HTR-8/SVneo (cell line): Measurements from ENCODE around the gene SYT12.

Source experiments
- DNase-seq: peaks from one replicate; pipeline ENCODE4 v3.0.0; 2011; ENCODE audit warnings: low spot score, mixed read lengths; ENCODE audit not compliant: insufficient read length
- FAIRE-seq: peaks from 2 replicates; lab custom pipeline; 2011; peaks lifted over from hg19 to GRCh38; lab: Jason Lieb, UNC

SYT12 gene

DNA sequence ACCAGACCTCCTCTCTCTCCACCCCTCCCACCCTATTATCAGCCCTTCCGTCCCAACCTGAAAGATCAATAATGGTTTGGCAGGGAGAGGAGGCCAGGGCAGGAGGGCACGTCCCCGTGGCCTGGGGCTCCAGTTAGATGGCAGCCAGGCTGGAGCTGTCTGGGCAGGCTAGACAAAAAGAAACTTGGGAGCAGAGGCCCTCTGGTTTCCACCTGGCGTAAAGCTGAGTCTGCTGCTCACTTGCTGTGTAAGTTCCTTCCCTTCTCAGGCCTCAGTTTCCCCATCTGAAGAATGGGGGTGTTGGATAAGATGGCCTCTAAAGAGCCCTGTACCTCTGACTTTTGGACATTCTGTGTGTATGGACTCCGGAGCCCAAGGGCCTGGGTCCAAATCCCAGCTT, 30.0 kb downstream of the SYT12 start:
- DNase-seq = no peak
- FAIRE-seq = no peak

DNA sequence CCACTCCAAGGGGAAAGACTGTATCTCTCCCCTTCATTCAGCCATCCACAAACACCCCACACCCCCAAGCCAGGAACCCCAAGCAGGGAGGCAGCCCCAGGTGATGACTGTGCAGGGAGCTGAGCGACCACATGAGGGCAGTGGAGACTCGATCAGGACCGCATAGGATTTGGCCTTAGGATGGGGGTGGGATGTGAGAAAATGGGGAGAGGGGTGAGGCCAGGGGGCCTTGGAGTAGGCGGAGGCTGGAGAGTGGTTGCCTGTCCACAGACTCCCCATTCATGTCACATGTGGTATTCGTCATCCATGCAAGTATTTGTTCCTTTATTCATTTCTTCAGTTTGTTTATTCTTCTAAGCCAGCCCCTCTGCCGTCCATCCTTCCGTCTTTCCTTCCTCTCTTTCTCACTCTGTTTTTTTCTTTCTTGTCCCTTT, 31.0 kb downstream of the SYT12 start:
- DNase-seq (peak; percentile 81), FAIRE-seq (peak; percentile 82)

DNA sequence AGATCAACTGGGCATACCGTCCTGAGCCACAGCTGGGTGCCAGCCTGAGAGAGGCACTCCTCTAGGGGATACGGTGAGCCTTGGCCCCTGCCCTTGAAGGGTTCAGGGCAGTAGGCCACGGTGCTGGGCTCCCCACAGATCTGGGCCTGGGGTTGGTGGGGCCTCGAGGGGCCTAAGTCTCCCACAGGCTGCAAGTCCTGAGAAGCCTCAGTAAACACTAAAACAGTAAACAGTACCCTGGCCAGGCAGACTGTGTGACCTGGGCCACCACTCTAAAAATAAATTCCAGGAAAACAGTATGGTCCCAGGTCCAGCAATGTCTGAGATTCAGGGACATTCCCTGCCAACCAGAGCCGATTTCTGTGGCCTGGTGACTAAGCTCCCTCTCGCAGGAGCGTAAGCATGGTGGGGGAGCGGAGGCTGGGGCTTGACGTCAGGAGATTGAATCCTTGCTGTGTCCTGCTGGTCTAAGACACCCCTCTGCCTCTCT, 31.5 kb downstream of the SYT12 start:
- DNase-seq (no peak), FAIRE-seq (no peak)

DNA sequence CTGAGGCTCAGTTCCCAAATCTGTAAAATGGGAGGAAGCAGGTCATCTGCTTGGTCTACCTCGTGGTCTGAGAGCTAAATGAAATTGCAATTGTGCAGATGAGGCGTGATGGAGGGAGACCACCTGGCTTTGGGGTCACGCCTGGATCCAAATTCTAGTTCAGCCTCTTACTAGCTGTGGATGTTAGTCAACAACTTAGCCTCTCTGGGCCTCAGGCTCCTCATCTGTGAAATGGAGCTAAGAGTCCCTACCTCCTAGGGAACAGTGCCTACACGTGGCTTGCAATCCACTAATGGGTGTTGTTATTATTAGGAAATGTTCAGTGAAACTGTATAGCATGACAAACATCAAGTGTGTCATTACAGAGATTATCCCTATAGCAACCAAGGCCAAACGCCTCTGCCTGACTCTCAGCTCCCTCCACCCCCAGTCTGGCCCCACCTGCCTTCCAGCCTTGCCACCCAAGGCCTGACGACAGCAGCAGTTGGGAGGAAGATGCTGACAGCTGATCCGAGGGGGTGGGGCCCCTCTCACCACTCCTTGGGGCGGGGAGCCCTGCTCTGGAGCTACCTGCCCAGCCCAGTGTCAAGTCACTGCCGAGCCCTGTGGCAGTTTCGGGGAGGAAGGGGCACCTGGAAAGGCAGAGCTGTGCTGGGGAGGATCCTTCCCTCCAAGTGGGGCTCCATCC, 32.0 kb downstream of the SYT12 start:
- FAIRE-seq (peak; percentile 62), DNase-seq (peak; percentile 59)

DNA sequence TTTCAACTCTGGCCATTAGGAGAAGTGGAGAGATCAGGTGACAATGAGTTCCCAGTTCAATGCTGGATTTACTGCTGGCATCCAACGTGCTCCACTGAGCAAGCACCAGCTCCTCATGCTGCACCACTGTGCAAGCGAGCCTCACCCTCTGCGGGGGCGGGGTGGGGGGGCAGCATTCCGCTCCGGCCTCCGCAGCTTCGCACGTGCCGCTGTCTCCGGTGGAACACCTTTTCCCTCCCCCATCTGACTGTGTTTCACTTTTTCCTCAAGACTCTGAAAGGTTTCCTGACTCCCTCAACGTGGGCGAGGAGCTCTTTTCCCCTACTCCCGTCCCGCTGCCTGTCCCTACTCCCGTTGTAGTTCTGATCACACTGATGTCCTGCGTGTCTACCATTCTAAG, 32.9 kb downstream of the SYT12 start:
- DNase-seq = no peak
- no peak for FAIRE-seq

DNA sequence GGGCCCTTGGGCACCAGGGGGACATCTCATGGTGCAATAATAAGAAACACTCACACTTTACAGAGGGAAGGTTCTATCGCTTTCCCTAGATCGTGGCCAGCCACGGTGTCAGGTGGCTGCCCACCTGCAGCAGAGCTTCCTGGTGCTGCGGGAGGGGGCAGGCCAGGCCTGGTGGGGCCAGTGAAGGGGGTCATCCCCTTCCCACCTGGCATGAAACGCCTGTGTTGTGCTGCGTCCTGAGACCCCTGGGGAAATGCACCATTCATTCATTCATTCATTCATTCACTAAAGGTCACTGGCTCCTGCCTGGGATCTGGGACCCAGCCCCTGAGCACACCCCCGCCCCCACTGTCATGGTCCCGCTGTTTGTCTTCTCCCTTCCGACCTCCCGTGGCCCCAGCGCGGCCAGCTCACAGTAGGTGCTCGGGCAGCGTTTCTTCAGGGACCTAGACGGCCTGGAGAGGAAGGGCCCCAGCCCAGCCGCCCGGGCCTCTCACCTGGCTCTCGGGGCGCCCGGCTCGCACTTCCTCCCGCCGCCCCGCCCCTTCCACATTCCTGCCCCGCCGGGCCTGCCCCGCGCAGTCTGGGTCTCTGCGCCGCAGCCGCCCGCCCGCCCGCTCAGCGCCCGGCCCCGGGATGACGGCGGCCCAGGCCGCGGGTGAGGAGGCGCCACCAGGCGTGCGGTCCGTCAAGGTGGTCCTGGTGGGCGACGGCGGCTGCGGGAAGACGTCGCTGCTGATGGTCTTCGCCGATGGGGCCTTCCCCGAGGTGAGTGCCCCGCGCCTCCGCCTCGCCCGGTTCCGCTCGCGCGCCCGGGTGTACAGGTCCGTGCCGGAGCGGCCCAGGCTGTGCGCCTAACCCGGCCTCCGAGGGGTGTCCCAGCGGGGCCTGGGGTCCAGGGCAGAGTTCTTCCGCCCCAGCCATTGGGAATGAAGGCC, 33.6 kb downstream of the SYT12 start, which contains the start of gene RHOD:
Gene RHOD (plus strand): TSS at position 581 of the 938 bp plus-strand sequence. CDS start 56 bp downstream, at position 637.
- no peak for DNase-seq

DNA sequence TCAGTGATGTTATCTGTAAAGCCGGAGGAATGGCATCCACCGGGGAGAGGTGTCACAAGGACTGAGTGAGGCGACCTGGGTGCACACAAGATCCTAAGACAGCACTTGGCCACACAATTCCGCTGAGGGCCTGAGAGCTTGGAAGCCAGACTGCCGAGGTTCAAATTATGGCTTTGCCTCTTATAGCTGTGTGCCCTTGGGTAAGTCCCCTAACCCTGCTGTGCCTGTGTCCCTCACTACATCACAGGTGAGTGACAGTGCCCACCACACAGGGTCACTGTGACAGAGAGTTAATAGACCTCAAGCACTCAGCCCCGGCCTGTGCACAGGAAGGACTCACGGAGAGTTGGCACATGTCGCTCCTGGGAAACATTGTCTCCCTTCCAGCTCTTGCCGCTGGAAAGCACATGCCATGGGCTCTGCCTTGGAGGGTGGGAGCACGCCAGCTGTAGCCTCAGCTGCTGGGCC, 34.3 kb downstream of the SYT12 start:
- FAIRE-seq = no peak

More for the DNA sequence above, 33.6 kb downstream of the SYT12 start, which contains the start of gene RHOD:
- FAIRE-seq = no peak

DNA sequence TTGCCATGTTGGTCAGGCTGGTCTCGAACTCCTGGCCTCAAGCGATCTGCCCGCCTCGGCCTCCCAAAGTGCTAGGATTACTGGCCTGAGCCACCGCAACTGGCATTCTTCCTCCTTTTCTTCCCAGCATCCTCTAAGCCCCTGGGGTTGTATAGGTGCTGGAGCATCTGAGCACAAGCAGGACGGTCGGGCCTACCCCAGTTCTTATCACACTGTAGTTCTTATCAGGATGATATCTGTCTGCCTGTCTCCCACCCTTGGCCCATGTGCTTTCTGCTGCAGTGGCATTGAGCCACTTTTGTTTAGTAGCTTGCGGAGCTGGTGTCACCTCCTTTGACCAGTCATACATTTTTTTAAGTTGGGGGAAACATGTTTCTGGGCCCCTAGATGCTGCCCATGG, 35.6 kb downstream of the SYT12 start:
- FAIRE-seq (no peak), DNase-seq (no peak)

More for the DNA sequence above, 34.3 kb downstream of the SYT12 start:
- DNase-seq = no peak

DNA sequence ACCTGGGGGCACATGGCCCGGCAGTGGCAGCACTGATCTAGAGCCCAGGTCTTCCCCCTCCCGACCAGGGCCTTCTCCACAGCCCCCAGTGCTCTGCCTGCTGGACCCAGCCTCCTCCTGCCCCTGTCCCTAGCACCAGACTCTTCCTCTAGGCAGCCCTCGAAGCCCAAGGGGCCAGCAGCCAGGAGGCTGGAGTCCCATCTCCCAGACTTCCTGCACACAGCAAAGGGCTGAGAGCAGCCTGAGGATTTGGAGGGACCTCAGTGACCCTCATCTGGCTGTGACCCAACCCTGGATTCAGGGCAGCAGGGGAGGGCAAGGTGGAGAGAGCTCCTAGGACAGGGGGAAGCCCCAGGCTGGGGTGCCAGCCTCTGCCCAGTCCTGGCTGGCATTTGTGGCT, 36.7 kb downstream of the SYT12 start:
- no peak for FAIRE-seq
- no peak for DNase-seq

DNA sequence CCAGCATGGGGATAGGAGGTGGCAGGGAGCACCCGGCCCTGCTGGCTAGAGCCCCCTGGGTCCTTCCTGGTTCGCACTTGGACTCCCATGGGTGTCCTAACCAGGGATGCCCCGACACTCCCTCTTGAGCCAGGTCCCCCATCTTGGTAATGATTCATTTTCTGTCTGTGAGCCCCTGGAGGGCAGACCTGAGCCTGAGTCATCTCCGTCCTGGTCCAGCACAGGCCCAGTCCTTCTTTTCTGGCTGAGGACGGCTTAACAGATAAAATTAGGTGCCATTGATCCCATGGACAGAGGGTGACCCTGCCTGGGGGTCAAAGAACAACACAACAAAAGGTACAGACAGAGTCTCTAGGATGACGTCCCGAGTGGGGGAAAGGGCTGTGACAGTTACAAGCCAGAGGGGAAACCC, 37.2 kb downstream of the SYT12 start:
- FAIRE-seq (no peak), DNase-seq (no peak)

DNA sequence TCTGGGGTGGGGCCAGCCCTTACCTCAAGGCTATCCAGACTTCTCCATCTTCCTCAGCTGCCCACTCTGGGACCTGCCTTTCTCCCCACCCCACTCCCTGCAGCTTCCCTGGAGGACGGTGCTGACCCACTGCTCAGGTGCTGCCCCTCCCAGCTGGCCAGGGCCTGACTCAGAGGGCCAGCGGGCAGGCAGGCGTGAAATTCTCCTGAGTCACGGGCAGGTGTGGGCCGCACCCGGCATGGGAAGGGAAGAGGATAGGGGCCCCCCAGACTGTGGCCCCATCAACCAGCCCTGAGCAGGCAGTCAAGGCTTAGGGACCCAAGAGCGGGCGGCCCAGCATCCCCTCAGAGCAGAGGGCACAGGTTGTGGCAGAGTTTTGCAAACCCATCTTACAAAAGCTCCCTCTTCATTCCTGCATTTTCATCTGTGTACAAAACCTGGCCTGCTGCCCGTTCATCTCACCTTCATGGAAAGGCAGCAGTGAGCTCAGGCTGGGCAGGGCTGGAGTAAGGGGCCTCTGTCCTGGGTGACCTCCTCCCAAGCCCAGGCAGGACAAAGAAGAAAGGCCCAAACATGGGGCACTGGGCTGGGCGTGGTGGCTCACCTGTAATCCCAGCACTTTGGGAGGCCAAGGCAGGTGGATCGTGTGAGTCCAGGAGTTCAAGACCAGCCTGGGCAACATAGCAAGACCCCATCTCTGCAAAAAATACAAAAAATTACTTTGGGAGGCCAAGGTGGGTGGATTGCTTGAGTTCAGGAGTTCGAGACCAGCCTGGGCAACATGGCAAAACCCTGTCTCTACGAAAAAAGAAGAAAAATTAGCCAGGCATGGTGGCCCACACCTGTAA, 39.8 kb downstream of the SYT12 start:
- DNase-seq = no peak
- no peak for FAIRE-seq

DNA sequence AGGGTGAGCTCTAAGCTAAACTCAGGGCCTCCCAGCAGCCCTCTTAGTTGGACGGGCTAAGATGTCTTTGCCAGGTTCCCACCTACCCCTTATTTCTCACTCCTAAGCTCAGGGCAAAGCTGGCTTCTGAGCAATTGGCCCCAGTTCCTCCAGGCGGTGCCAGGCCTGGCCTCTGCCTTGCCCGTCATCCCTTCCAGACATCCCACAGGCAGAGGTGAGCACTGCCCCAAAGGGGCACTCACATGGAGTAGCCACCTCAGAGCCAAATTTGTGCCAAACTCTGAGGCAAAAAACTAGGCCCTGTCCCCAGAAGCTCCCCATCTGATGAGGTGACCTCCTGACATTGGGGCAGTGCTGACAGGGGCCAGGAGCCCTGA, 43.4 kb downstream of the SYT12 start:
- FAIRE-seq = no peak

DNA sequence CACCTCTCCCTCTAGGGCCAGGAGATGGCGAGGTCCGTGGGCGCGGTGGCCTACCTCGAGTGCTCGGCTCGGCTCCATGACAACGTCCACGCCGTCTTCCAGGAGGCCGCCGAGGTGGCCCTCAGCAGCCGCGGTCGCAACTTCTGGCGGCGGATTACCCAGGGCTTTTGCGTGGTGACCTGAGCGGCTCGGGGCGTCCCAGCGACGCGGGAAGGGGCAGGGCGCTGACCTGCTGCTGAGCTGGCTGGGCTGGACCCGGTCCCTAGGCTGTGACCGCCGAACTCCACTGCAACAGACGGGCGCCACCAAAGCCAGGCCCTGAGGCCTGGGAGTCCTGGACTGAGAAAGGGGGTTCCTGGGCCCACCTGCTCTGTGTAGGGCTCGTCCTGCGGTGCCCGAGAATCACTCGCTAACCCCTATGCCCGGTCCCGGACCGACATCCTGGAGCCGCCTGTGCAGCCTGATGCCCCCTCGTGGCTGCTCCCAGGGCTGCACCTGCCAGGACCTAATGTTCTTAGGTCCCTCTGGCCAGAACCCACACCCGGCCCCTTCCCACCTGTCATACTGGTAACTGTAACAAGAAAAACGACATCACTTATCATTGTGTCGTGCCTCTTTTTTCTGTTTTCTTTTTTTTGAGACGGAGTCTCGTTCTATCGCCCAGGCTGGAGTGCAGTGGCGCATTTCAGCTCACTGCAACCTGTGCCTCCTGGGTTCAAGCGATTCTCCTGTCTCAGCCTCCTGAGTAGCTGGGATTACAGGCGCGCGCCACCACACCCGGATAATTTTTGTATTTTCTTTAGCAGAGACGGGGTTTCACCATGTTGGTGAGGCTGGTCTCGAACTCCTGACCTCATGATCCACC, 48.7 kb downstream of the SYT12 start:
- DNase-seq (no peak), FAIRE-seq (no peak)

More for the DNA sequence above, 43.4 kb downstream of the SYT12 start:
- DNase-seq = no peak

DNA sequence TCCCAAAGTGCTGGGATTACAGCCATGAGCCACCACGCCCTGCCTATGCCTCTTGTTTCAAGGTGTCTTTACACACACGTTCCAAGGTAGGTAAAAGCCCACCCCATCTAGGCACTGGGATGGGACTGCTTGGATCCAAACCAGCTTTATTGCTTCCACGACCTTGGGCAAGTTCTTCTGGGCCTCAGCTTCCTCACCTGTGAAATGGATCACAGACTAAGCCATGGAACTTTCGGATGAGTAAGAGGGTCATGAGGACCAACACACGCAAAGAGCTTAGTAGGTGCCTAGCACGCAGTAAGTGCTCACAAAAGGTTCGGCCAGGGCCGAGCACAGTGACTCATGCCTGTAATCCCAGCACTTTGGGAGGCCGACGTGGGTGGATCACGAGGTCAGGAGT, 49.4 kb downstream of the SYT12 start:
- DNase-seq (no peak), FAIRE-seq (no peak)

DNA sequence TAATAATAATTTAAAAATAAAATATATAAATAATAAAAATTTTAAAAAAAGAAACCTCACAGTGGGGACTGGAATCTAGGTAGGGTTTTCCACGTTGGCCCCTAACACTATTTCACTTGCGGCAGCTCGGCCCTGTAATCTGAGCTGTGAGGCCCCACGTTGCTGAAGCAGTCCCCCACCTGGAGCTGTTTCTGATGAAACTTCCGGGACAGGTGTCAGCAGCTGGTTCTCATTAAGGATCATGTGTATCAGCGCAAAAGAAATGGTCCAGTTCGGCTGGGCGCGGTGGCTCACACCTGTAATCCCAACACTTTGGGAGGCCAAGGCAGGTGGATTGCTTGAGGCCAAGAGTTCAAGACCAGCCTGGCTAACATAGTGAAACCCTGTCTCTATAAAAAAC, 51.0 kb downstream of the SYT12 start:
- FAIRE-seq (no peak), DNase-seq (no peak)

DNA sequence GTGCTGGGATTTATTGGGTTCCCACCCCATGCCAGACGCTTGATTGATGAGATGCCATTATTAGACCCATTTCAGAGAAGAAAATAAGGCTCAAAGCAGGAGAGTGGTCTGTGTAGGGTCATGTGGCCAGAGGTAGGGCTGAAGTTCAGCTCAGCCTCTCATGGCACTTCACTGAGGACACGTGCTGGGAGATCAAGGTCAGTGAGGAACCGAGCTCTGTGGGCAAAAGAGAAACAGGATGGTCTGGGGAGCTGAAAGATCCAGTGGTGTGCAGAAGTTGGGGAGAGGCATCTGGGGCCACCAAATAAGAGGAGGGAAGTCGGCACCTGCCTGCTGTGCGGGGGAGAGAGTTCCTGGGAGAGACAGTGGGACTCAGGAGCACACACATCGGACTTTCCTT, 53.3 kb downstream of the SYT12 start:
- no peak for FAIRE-seq
- DNase-seq = no peak

DNA sequence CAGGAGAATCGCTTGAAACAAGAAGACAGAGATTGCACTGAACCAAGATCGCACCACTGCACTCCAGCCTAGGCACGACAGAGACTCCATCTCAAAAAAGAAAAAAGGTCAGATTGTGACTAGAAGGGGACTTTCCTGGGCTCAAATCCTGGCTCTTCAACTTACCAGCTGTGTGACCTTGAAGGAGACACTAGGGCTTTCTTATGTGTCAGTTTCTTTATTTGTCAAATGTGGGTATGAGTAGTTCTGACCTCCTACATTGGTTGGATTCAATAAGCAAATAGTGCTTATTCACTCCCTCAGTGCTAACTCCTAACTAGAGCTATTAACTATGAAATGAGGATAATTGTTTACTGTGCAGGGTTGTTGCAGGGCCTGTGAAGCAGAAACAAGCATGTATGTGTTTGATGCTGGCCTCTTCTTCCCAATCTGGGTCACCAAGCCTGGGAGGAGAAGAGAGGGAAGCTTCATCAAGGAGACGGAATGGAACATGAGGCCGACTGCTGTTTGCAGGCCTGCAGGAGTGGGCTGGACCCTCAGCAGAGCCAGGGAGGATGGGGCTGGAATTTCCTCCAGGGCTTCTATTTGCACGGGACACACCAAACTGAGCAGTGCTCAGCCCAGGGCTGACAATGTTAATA, 56.3 kb downstream of the SYT12 start:
- DNase-seq = no peak
- no peak for FAIRE-seq

DNA sequence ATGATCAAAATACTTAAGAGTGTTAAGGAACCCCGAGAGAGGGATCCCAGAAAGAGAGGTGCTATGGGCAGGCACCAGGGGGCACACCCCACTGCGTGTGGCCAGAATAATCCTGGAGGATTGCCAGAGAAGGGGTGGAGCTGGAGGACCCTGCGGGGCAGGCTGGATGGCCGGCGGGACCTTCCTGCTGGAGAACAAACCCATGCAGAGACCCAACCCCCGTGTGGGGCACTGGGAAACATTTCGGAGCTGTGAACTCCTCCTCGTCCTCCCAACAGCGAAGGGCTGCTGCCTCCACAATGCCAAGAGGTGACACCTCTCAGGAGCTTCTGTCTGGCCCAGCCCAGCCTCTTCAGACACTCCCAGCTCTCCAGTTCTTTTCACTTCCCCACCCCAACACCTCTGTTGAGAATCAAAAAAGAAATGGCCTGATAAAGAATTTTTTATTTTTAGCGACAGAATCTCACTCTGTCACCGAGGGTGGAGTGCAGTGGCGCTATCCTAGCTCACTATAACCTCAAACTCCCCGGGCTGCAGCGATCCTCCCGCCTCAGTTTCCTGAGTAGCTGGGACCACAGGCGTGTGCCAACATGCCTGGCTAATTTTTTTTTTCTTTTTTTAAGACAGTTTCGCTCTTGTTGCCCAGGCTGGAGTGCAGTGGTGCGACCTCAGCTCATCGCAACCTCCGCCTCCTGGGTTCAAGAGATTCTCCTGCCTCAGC, 59.3 kb downstream of the SYT12 start:
- FAIRE-seq (no peak), DNase-seq (no peak)
